Activated CD4-positive, alpha-beta T cell treated with anti-CD3 and anti-CD28 coated beads, Interleukin-2, Interleukin-6, amounts not matched to agents 100 ng/mL and 50 ng/mL, durations not matched to agents 16 hours and 8 hours (primary cell): ENCODE results near the gene GATAD2A.
A peak's percentile ranks its signal among the peaks of the same experiment; 100 is the strongest.

Experiments
- DNase-seq: peaks from one replicate; pipeline ENCODE4 v3.0.0-alpha.2; 2020

GATAD2A gene

DNA sequence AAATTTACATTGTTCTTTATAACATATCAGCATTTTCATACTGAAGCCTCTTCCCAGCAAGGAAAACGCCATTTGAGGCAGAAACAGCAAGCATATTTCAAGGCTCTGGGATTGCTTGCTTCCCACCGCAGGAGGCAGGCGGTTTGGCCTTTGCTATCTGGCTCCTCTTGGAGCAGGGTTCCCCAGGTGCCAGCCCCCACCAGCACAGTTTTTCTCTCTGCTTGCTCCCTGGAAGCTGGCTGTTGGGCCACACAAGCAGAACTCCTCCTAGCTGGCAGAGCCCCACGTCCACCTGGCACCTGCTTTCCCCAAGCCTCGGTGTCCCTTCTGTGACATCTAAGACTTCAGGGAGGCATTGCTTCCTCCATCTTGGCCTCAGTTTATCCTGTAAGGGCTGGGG is 16.7 kb downstream of the GATAD2A start:
- no peak for DNase-seq

- DNase-seq: no peak
These were observed 17.8 kb downstream of the GATAD2A start for GRCh38 chr19:19423322-19423721.

GRCh38 chr19:19425170-19425875 is 19.8 kb downstream of the GATAD2A start:
- no peak for DNase-seq

DNA sequence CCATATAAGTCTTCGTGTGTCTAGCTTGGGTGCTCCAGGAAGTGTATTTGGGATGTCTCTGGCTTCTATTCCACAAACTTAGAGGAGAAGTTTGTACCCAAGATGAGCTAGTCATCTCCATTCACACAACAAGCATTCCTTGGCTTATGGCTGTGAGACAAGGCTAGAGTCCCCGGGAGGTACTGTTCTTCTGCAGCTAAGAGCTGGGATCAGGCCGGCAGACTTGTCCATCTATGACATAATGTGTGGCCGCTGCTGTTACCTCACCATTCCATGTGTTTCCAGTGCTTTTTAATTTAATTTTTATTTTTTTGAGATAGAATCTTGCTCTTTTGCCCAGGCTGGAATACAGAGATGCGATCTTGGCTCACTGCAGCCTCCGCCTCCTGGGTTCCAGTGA is 20.7 kb downstream of the GATAD2A start:
- no peak for DNase-seq

DNA sequence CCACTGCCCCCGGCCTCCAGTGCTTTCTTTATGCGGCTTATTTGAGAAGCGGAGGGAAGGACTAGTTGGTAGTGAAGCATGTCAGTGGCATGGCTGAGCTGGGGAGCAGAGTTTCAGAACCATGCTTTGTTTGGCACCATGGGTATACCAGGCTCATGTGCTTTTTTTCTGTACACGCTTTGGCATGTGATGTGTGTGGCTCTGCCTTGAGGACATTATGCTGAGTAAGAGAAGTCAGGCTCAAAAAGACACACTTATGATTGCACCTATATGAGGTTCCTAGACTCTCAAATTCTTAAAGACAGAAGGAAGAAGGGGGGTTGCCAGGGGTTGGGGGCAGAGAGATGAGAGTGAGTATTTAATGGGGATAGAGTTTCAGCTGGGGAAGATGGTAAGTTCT is 21.3 kb downstream of the GATAD2A start:
- no peak for DNase-seq

DNA sequence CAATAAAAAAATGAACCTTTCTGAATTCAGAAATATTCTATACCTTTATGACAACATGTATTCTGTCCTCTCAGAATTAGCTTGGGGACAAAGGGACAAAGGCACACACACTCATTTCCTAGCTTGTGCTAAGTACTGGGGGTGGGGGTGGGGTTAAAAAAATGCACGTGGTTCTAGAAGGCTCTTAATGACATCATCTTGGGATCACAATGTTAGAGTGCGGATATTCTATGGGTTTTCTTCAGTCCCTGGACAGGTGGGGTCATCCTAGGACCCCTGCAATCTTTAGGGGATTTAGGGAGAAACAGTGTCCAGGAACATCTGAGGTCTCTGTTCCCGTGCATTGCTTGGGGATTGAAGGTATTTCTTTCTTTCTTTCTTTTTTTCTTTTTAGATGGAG is 21.8 kb downstream of the GATAD2A start:
- no peak for DNase-seq

- DNase-seq: no peak
These were observed 22.5 kb downstream of the GATAD2A start for GRCh38 chr19:19427944-19428343.

GRCh38 chr19:19428746-19429145 is 23.3 kb downstream of the GATAD2A start:
- no peak for DNase-seq

DNA sequence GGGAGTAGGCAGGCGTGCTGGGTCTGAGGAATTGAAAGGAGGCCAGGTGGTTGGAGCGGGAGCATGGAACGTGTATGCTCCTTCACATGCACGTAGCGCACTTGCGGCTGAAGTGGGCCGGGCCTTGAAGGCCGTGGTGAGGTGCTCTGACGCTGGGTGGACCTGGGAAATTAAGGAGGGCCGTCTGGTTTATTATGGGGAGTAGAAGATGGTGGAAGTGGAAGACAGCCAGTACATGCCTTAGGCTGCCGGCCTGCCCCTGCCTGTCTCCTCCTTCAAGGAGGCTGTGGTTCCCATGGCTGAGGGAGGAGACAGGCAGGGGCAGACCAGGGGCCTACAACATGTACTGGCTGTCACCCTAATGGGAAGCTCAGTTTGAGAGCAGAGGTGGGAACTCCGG is 23.9 kb downstream of the GATAD2A start:
- DNase-seq: no peak

DNA sequence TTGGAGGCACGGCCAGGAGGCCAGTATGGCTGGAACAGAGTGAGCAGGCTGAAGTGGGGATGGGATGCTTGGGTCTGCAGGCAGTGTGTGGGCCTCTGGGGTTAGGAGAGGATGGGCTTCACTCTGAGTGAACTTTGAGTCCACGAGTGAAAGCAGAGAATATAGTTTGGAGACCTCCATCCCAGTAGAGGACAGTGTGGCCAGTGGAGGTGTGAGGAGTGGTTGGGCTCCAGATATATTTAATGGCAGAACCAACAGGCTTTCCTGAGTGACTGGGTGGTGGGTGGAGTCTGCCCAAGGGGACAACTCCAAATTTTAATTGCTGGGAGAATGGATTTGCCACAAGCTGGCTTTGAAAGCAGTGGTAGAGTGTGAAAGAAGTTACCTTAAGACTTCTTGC is 27.3 kb downstream of the GATAD2A start:
- DNase-seq: no peak

- no peak for DNase-seq
These were observed 28.3 kb downstream of the GATAD2A start for GRCh38 chr19:19433666-19434213.

- DNase-seq: no peak
These were observed 29.1 kb downstream of the GATAD2A start for GRCh38 chr19:19434483-19435045.

DNA sequence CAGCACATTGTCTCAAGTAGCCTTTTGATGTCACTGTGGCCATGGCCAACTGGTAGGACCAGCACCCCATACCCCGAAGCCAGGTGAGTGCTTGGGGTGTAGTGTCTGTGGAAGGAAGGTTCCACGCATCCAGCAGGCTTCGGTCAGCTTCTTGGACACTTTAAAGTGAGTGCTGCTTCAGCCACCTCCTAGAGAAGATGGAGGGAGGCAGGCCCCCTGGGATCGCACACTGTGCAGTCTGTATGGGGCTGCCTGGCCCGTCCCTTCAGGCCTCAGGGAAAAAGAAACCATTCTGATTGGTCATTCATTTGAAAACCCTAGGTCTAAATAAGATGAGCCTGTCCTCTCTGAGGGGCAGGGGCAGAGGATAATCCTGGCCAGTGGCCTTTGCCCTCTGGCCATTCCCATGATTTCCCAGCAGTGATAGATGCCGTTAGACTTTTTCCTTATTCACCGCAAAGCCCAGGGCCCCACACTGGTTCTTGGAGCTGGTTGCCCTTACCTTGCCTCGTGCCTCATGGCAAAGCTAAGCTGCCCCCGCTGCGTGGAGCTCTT is 30.7 kb downstream of the GATAD2A start:
- no peak for DNase-seq

- no peak for DNase-seq
These were observed 33.1 kb downstream of the GATAD2A start for GRCh38 chr19:19438366-19439175.

DNA sequence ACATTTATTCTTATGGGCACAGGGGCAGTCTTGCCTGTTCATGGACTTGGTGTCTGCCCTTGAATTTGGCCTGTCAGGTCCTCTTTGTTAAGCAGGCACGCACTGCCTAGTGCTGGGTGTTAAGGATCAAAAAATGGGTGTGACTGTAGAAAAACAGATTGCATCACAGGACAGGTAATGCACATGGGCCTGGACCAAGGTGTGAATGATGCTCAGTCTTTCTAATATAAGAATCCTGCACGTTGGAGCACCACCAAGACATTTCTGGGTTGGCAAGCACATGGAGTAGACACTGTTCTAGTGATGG is 33.7 kb downstream of the GATAD2A start:
- DNase-seq: no peak

DNA sequence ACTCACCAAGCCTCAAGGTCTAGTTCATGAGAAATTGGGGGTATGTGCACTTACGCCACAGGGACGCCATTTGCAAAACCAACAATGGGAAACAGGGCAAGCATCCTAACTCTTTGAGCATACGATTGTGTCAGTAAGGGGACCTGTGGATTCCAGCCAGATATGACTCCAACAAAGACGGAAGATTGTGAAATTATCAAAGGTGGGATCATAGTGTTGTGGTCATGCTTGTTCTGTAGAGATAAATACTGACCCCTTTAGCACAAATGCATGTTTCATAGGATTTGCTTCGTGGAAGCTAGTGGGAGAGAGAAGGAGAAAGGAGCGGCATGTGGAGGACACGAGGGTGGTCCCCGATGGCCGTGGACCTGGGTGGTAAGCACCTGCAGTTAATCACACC is 37.8 kb downstream of the GATAD2A start:
- no peak for DNase-seq

GRCh38 chr19:19443902-19444680 is 38.6 kb downstream of the GATAD2A start:
- peak; percentile 75 for DNase-seq

DNA sequence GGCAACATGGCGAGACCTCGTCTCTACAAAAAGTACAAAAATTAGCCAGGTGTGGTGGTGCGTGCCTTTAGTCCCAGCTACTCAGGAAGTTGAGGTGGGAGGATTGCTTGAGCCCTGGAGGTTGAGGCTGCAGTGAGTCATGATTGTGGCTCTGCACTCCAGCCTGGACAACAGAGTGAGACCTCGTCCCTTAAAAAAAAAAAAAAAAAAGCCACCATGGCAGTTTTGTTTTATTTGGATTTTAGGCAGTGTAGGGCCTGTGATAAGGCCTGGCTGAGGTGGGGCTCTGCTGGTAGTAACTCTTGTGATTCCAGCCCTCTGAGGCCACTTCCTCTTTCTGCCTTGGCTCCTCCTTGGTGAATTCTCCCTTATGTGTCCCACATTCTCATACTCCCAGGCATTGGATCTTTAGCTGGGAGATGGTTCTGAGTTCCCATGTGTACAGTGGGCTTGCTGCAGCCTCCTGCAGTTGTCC is 39.2 kb downstream of the GATAD2A start:
- peak; percentile 64 for DNase-seq

DNA sequence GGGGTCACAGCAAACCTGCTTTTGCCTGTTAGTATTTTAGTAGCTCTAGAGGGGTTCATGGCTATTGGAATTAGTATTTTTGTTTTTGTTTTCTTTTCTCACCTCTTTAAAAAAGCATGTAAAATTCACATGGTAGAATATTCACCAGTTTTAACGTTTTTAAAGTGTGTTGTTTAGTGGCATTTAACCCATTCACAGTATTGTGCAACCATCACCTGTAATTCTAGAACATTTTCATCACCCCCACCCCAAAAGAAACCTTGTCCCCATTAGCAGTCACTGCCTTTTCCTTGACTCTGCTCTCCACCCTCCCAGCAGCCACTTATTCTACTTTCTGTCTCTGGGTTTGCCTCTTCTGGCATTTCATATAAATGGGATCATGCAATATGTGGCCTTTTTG is 39.8 kb downstream of the GATAD2A start:
- DNase-seq: no peak

DNA sequence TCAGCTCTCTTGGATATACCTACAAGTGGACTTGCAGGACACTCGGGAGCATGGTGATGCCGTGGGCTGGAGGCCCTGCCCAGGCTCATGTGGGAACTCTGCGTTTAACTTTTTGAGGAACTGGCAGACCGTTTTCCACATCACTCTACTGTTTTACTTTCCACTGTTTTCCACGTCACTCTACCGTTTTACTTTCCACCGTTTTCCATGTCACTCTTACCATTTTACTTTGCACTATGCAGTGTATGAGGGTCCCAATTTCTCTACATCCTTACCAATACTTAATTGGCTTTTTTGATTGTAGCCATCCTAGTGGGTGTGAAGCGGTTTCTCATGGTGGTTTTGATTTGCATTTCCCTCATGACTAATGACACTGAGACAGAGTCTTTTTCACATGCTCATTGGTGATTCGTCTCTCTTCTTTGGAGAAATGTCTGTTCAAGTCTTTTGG is 40.5 kb downstream of the GATAD2A start:
- DNase-seq: peak; percentile 59

DNA sequence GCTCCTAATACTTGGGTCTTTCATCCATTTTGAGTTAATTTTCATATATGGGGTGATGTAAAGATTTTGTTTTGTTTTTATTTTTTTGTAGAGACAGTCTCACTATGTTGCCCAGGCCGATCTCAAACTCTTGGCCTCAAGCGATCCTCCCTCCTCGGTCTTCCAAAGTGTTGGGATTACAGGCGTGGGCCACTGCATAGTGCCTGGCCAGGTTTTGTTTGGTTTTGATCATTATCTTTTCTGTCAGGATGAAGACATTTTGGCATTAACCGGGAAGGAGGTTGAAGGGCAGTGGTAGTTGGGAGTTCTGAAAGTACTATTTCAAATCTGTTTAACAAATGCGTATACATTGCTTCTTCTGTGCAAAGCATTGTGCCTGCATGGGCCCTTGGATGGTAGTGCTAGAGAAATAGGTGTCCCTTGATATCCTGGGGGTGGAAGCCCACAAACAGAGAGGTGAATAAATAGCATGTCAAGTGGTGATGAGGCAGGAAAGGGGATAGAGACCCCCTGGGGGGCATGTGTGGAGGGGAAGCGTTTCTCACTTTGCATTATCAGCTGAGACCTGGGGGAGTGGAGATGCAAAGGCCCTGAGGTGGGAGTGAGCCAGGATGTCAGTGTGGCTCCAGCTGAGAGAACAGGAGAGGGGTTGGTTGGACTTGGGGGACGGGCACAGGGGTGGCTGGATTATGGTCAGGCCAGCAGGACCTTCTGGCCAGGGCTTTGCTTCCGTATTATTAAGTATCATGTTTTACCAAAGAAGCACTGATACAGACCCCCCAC is 41.4 kb downstream of the GATAD2A start:
- no peak for DNase-seq
